SK-N-MC (cell line): ENCODE data around the gene MRPL24.

Source experiments
- DNase-seq: peaks from one replicate; pipeline ENCODE4 v3.0.0-alpha.2; 2011; ENCODE audit warnings: low read depth, low spot score
- H3K27ac ChIP-seq: fragments of 200-600 bp; sonication (generic); 2 replicates; pipeline ENCODE4 v1.5.1; 2016; ENCODE audit warnings: mixed run types
- H3K36me3 ChIP-seq: fragments of 200-600 bp; sonication (generic); 2 replicates; pipeline ENCODE4 v1.6.1; 2017; ENCODE audit warnings: antibody characterized with exemption, low read length, mixed read lengths; ENCODE audit not compliant: insufficient read depth
- H3K4me3 ChIP-seq: fragments of 200-600 bp; sonication (generic); 2 replicates; pipeline ENCODE4 v1.5.1; 2016
- H3K9ac ChIP-seq: fragments of 200-600 bp; sonication (generic); 2 replicates; pipeline ENCODE4 v1.8.0; 2017; ENCODE audit warnings: mixed run types, mixed read lengths; ENCODE audit not compliant: insufficient read length
- H3K9me3 ChIP-seq: fragments of 200-600 bp; sonication (generic); 2 replicates; pipeline ENCODE4 v1.6.1; 2017; ENCODE audit warnings: low read depth, mild to moderate bottlenecking, antibody characterized with exemption, low read length, moderate library complexity, mixed read lengths
- EZH2 ChIP-seq: fragments of 200-600 bp; sonication (generic); IDR thresholded peaks from one replicate; pipeline ENCODE4 v1.6.1; 2017; ENCODE audit warnings: antibody characterized with exemption
- FOXP2 ChIP-seq: optimal IDR thresholded peaks from 2 replicates; pipeline ENCODE3; 2011; ENCODE audit warnings: mild to moderate bottlenecking, moderate library complexity; ENCODE audit not compliant: insufficient read depth; ENCODE audit errors: extremely low read length, control extremely low read depth
- POLR2AphosphoS5 ChIP-seq: IDR thresholded peaks from 2 replicates; pipeline ENCODE4 v1.6.1; 2012; ENCODE audit warnings: mild to moderate bottlenecking, low read depth, low read length, borderline replicate concordance

Gene MRPL24

DNA sequence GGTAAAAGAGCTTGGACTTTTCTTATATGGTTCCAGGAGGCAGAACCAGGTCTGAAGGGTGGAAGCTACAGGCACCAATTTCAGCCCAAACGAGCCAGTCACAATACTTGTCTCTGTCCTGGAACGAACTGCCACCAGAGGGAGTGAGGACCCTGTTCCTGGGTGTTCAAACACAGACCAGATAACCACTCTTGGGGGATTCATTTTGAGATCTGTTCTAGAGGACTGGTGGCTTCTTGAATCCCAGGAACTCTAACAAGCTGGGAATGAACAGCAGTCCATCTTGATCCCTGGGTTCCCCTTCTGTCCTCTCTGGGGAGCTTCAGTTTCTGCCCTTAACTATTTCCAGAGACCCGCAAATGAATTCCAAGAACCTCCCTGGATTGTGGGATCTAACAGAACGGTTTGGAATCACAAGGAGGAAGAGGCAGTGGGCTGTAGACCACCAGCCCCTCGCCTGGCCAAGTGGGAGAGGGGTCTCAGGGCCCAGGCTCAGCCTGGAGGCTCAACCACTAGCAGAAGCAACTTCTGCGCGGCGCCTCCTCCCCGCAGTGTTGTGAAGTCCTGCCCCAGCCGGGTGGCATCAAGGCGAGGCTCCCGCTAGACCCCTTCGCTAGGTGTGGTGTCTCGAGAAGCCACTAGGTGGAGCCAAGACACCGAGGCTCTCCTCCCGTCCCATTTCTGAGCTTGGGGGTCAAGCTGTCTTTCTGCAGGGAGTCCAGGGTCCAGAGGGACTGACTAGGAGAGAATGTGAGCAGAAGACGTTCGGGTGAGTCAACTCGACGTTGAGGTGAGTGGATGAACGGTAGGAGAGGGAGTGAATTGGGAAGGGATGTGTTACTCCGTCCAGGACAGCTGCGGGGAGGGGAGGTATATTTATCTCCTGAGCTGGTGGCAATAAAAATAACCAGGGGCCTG, 51.6 kb downstream of the MRPL24 start:
- TF ChIP-seq EZH2 (no peak), FOXP2 (no peak), POLR2AphosphoS5 (no peak)
- no peaks in the 10 kb centered on the region for H3K9me3 ChIP-seq
- H3K9ac ChIP-seq, result no peak overlapping the region
- DNase-seq, result peak; percentile 34
- no peaks in the 10 kb centered on the region for H3K36me3 ChIP-seq
- H3K4me3 ChIP-seq, result peak overlapping the region; percentile 71
- H3K27ac ChIP-seq, result no peak overlapping the region
